RWPE1 (cell line): ENCODE results near the gene NCBP1.

ENCODE experiments used
- CTCF ChIA-PET: fragments of 350-600 bp; sonication (Branson Sonifier 250); formaldehyde crosslinking; extraction: SDS; loops from one replicate; lab custom pipeline; 2021; lab: Yijun Ruan, JAX
- POLR2A ChIA-PET: fragments of 400-600 bp; formaldehyde crosslinking; extraction: SDS; loops from one replicate; lab custom pipeline; 2020; ENCODE audit warnings: antibody characterized with exemption; ENCODE audit not compliant: low non-redundant PET; lab: Yijun Ruan, JAX
- DNase-seq: peaks from one replicate; pipeline ENCODE4 v3.0.0; 2012; ENCODE audit warnings: low spot score
- H3K27ac ChIP-seq: fragments of 450-650 bp; 2 replicates; pipeline ENCODE4 v1.5.1; 2017
- CTCF ChIP-seq: fragments of 450-650 bp; conservative IDR thresholded peaks from 2 replicates; pipeline ENCODE4 v1.5.1; 2017; ENCODE audit warnings: low read depth, mild to moderate bottlenecking

Gene NCBP1

DNA sequence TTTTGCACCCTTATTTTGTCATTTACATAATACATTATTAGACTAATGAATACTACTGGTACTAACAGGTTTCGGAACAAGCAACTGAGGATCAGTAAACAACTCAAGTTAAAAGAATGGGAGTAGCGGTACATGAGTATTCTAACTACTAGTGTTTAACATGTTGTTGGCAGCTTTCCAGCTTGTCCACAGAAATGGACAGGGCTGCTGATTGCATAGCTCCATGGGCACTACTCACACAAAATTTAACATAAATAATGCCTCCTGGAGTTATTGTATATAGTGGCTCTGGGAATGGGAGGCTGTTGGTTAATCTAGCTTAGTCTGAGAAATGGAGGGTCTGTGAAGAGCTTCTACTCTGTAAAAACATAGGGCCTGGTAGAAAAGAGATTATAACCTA, 6.7 kb downstream of the NCBP1 start:
- no peak overlapping the region for H3K27ac ChIP-seq
- POLR2A ChIA-PET, result no interaction called here
- no peak for DNase-seq
- no peak for TF ChIP-seq CTCF
- CTCF ChIA-PET, result interaction anchor here (0.6 to 1.4 kb wide), 4 partner anchors 8 to 229 kb away, joined by 3 to 4 read pairs (median 3); no protein-coding TSS in a partner anchor

GRCh38 chr9:97645720-97646119, 12.1 kb downstream of the NCBP1 start:
- CTCF ChIA-PET, result interaction anchor here (0.7 kb wide), 1 partner anchor 268 kb away, joined by 4 read pairs; no protein-coding TSS in a partner anchor
- no peak for DNase-seq
- H3K27ac ChIP-seq, result no peak overlapping the region
- no peak for TF ChIP-seq CTCF
- POLR2A ChIA-PET, result interaction anchor here (0.9 kb wide), 1 partner anchor 13 kb away, joined by 4 read pairs; no protein-coding TSS in a partner anchor

GRCh38 chr9:97647996-97648395, 14.4 kb downstream of the NCBP1 start:
- CTCF ChIA-PET, result no interaction called here
- no peak overlapping the region for H3K27ac ChIP-seq
- no peak for DNase-seq
- TF ChIP-seq CTCF, result no peak
- POLR2A ChIA-PET, result no interaction called here

DNA sequence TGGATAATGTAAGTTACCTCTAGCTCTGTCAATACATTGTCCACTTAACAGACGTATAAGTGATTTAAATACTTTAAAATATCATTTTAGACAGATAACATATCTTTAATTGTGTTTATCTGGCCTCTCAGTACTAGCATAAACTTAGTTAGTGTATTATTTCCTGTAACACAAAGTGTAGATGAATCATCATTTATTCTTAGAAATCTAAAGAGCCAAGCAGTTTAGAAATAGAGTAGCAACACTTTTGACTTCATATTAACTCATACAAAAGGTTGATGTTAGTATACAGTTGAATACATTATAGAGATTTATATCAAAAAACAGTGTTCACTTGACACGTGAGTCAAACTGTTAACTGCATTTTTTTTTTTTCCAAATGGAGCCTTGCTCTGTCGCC, 18.0 kb downstream of the NCBP1 start:
- H3K27ac ChIP-seq, result no peak overlapping the region
- POLR2A ChIA-PET, result no interaction called here
- TF ChIP-seq CTCF, result no peak
- CTCF ChIA-PET, result no interaction called here
- no peak for DNase-seq

DNA sequence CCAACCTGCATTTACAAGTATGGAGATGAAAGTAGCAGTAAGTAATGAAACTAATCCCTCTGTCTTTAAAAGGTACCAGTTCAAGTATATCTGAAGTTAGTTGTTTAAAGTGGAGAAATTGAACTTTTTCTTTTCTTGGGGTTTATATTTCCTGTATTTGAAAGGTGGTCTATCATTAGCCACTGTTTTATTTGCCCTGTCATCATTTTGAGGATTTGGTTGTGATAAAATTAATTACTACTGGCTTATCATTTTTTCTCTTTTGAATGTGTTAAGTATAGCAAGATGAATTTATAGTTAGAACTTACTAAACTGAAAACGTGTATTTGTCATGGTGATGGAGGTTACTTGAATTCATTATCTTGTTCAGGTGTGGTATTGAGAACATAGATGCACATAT, 25.1 kb downstream of the NCBP1 start:
- DNase-seq, result no peak
- ChIA-PET POLR2A (no interaction called here), CTCF (interaction anchor here (0.6 to 1.4 kb wide), 2 partner anchors 10 to 14 kb away, joined by 3 read pairs; no protein-coding TSS in a partner anchor)
- H3K27ac ChIP-seq, result no peak overlapping the region
- no peak for TF ChIP-seq CTCF

DNA sequence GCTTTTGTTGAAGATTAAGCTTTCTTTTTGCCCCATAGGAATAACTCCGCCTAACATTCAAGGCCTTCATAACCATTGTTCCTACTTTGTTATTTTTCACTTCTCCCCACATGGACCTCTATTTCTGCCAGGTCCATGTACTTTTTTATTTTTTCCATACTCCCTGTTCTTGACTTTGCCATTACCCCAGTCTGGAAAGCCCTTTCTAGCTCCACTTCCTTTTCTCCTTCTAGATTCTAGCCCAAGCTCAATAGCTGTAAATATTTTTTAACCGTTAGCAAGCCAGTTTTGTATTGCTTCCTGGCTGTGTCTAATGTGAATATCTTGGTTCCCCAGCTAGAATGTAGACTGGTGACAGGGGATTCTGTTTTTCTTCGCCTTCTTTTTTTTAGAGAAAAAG, 26.1 kb downstream of the NCBP1 start:
- TF ChIP-seq CTCF, result no peak
- DNase-seq, result no peak
- ChIA-PET POLR2A (no interaction called here), CTCF (interaction anchor here (1.4 kb wide), 1 partner anchor 11 kb away, joined by 3 read pairs; no protein-coding TSS in a partner anchor)
- H3K27ac ChIP-seq, result no peak overlapping the region
